ENCODE measurements around the gene CCDC38.

Gene CCDC38

GRCh38 chr12:95858451-95859343 is 83.7 kb downstream of the CCDC38 start, which contains the start of gene SNRPF:
Gene SNRPF (plus strand): TSS chr12:95858952. CDS start chr12:95859074, 122 bp downstream.
- no peak for TF ChIP-seq CTCF (IDR thresholded peaks at IDR 0.05)

- no peak for TF ChIP-seq CTCF (IDR thresholded peaks at IDR 0.05)
These were observed 84.6 kb downstream of the CCDC38 start for GRCh38 chr12:95857799-95858198.

- no peak for TF ChIP-seq CTCF (IDR thresholded peaks at IDR 0.05)
These were observed 85.3 kb downstream of the CCDC38 start for GRCh38 chr12:95857156-95857555.

- no peak for TF ChIP-seq CTCF (IDR thresholded peaks at IDR 0.05)
These were observed 90.3 kb downstream of the CCDC38 start for GRCh38 chr12:95852133-95852532.

- no peak for TF ChIP-seq CTCF (IDR thresholded peaks at IDR 0.05)
These were observed 90.8 kb downstream of the CCDC38 start for GRCh38 chr12:95851606-95852005.

GRCh38 chr12:95848575-95849388 is 93.6 kb downstream of the CCDC38 start:
- peak; percentile 50; the same call in 1 of the 2 replicates for TF ChIP-seq CTCF (IDR thresholded peaks at IDR 0.05)

GRCh38 chr12:95838125-95838524 is 104.3 kb downstream of the CCDC38 start:
- no peak for TF ChIP-seq CTCF (IDR thresholded peaks at IDR 0.05)

Measured in LNCAP (cell line).